Cardiac fibroblast (primary cell): ENCODE results near the gene CD302.

Experiments used
- DNase-seq, 2 donors: peaks; one replicate each; pipeline versions ENCODE4 v3.0.0 to v3.0.0-alpha.2; 2010; ENCODE audit warnings: low read depth in 2 of 2
- H3K4me3 ChIP-seq, 2 donors: replicated peaks in 1 of 2; 1 replicate in 1 of 2; 2 replicates in 1 of 2; pipeline ENCODE4 v1.5.1; 2011; ENCODE audit warnings: low read depth in 2 of 2, low read length in 2 of 2, mild to moderate bottlenecking in 2 of 2, moderate library complexity in 1 of 2
- TF ChIP-seq, protein P1 (sequence below): IDR thresholded peaks from one replicate; pipeline ENCODE4 v1.5.1; 2011; ENCODE audit warnings: low read depth, mild to moderate bottlenecking, low read length, inconsistent platforms

Gene CD302

DNA sequence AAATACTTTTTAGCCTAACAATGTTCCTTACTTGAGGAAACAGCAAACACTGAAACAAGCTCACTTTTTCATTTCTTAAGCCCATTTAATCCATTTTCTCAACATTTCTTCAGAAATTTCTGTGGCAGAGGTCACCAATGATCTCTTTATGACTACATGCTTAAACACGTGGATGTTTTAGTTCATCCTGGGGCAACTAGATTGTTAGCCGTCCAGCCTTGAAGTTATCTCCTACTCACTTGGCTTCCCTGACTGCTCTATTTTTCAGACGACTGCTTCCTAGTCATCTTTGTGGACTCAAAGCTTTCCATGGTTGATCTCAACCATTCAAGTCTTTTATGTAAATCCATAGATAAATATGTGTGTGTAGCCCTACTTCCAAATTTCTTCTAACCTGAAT is 24.1 kb downstream of the CD302 start:
- TF ChIP-seq, protein P1, sequence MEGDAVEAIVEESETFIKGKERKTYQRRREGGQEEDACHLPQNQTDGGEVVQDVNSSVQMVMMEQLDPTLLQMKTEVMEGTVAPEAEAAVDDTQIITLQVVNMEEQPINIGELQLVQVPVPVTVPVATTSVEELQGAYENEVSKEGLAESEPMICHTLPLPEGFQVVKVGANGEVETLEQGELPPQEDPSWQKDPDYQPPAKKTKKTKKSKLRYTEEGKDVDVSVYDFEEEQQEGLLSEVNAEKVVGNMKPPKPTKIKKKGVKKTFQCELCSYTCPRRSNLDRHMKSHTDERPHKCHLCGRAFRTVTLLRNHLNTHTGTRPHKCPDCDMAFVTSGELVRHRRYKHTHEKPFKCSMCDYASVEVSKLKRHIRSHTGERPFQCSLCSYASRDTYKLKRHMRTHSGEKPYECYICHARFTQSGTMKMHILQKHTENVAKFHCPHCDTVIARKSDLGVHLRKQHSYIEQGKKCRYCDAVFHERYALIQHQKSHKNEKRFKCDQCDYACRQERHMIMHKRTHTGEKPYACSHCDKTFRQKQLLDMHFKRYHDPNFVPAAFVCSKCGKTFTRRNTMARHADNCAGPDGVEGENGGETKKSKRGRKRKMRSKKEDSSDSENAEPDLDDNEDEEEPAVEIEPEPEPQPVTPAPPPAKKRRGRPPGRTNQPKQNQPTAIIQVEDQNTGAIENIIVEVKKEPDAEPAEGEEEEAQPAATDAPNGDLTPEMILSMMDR, result no peak
- H3K4me3 ChIP-seq, result no peak overlapping the region
- DNase-seq, result peak; percentile 16 to 38

GRCh38 chr2:159773426-159773825 is 24.6 kb downstream of the CD302 start:
- DNase-seq, result peak; percentile 44 to 64
- TF ChIP-seq, protein P1, result no peak
- no peak overlapping the region for H3K4me3 ChIP-seq

DNA sequence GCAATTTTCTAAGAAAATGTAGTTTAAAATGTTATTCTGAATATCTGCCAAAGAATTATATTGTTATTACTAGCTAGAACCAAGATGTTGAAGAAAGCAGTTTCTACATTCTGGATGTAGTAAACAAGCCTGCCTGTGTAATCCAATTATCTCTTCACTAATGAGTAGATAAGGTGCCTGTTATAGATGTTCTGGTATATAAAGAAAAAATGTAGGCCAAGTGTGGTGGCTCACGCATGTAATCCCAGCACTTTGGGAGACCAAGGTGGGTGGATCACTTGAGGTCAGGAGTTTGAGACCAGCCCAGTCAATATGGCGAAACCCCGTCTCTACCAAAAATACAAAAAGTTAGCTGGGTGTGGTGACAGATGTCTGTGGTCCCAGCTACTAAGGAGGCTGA is 28.9 kb downstream of the CD302 start:
- no peak overlapping the region for H3K4me3 ChIP-seq
- no peak for DNase-seq
- TF ChIP-seq, protein P1, result no peak

- no peak overlapping the region for H3K4me3 ChIP-seq
- no peak for DNase-seq
- TF ChIP-seq, protein P1, result no peak
Measured at GRCh38 chr2:159762075-159762474, 35.9 kb downstream of the CD302 start.

- DNase-seq, result peak; percentile 32 to 47
- TF ChIP-seq, protein P1, result no peak
- H3K4me3 ChIP-seq, result no peak overlapping the region
Measured at GRCh38 chr2:159760326-159760725, 37.7 kb downstream of the CD302 start.

DNA sequence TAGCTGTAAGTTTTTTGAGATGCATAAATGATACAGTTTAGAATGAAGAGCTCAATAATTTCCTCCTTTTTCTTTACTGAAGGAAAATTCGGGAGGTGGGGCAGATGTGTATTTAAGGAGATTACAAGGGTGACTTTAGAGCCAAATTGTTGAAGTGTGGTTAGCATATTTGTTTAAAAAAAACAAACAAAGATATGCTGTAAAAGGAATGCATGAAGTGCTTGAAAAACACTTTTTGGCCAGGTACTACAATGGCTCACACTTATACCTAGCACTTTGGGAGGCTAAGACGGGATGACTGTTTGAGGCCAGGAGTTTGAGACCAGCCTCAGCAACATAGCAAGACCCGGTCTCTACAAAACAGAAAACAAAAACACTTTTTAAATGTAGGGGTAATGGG is 38.4 kb downstream of the CD302 start:
- no peak overlapping the region for H3K4me3 ChIP-seq
- no peak for DNase-seq
- TF ChIP-seq, protein P1, result no peak

GRCh38 chr2:159758686-159759085 is 39.3 kb downstream of the CD302 start:
- TF ChIP-seq, protein P1, result no peak
- DNase-seq, result peak; percentile 28 to 57
- no peak overlapping the region for H3K4me3 ChIP-seq
